ENCODE results near the gene NTM.

Gene NTM

DNA sequence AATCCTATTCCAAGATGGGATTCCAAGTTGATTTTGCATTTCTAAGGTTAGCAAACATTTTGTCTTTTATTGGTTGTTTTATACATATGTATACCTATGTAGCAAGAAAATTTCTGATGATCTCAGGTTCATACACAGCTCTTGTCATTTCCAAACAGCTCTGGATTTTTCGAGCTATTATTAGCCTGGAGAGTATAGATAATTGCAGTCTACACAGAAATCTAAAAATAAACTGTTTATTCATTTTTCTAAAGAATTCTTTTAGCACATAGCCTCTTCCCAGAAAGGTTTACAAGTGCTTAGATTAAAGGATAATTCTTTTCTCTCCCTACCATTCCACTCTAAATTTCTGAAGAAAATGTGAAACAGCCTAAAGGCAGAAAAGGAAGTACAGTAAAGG lies 705.0 kb downstream of the NTM start:
- no peak for DNase-seq (ENCODE audit: low read depth)

DNA sequence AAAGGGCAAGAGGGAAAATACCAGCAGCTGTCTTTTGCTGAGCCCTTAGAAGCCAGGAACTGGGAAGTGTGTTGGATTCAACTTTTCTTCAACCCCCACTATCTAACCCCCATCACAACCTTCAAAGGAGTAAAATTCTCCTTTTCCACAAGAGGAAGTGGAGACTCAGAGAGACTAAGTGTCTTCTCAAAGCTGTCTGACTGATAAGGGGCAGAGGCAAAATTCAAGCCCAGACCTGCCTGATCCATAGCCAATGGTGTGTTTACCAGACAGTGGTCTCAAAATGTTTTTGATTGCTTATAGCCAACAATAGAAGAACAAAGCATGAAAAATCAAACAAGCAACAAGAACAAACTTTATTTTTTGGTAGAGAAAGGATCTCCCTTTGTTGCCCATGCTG lies 707.0 kb downstream of the NTM start:
- no peak for DNase-seq (ENCODE audit: low read depth)

DNA sequence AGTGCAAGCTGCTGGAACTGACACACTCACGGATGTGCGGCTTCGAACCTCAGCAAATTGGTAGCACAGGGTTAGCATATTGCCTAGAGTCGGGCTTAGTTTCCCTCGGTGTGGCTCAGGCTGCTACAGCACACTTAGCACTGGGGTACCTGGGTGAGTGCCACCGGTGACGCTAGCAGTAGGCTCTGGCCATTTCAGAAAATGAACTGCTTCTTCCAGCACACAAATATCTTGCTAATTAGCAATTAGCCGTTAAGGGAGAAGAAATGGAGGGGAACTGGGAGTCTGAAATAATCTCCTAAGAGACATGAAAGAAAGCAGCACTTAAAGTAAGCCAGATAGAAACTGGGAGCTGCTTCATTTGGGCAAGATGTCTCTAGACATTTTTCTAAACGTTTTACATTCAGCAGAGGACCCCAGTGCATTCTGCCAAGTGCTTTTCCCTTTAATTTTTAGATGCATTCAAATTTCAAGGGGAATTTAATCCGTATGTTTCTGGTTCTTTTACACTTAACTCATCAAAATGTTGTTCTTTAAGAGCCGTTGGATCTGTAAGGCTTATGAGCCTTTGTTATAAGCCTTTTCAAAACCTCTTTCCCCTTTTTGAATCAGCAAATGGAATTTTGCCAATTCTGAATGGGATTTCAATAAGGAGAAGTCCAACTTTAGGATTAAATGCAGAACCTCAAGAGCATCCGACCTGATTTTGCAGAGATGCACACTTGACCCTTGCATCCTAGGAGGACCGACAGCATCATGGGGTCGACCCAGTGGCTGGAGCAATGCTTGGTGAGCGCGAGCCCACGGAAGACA lies 708.1 kb downstream of the NTM start:
- no peak for DNase-seq (ENCODE audit: low read depth)

DNA sequence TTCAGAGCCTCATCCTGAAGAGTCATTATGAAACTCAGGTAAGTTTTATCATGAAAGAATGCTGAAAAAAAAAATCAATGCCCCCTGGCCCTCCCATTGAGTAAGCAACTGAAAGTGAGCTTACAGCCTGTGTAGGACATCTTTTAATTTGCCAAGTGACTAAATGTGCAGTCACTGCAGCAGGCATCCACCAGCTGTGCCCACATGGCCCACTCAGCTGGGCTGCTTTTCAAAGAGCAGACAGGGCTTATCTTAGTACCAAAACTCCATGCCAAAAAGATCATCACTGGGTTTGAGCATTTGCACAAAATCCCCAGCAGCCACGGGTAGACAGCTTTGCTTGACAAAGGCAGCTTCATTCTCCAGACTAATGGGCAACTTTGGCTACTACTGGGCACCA lies 709.7 kb downstream of the NTM start:
- no peak for DNase-seq (ENCODE audit: low read depth)

DNA sequence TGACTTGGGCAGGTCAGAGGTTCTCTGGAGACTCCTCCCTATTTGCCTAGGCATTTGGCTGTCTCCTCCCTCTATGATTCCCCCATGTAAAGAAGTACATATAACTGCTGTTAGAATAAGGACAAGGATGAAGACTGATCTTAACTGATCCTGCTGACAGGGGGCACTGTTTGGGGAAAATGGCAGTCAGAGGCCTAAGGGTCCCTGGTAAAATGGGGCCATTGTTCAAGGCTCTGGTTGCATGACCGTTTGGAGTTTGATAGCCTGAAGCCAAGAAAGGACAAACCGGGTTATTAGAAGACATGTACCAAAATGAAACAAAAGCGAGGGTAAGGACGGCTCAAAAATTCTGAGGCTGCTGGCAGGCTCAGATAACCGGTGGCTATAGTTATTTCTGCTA lies 712.2 kb downstream of the NTM start:
- DNase-seq (ENCODE audit: low read depth), result no peak

DNA sequence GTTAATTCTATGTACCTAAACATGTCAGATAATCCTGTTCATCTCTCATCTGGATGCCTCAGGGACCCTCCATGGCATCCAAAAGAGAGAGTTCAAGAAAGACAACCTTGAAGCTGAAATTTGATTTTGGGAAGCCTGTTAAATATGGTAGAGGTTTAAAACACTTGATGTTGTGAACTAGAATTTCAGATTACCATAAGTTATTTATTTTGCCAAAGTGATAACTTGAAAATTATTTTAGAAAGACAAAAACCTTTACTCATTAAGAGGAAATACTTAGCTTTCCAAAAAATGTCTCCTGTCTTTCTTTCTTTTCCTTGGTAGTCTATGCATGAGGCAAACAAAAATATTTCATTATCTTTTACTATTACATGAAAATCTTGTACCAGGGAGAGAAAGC lies 714.0 kb downstream of the NTM start:
- no peak for DNase-seq (ENCODE audit: low read depth)

DNA sequence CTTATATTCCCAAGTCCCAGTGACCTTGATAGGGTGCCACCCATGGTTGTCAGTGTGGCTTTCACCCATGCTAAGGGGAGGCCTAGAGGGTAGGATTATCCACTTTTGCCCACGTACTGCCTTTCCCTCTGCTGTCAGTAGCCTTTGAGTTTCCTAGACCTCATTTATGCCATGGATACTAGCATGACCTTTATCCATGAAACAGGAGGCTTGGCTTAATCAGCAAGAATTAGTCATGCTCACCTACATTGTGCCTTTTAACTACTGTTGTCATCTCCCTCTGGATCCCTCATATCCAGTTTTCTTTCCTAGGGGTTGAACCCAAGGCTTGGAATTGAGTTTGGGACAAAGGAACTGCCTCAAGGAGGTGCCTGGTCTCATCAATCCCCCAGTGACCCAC lies 716.7 kb downstream of the NTM start:
- no peak for DNase-seq (ENCODE audit: low read depth)

DNA sequence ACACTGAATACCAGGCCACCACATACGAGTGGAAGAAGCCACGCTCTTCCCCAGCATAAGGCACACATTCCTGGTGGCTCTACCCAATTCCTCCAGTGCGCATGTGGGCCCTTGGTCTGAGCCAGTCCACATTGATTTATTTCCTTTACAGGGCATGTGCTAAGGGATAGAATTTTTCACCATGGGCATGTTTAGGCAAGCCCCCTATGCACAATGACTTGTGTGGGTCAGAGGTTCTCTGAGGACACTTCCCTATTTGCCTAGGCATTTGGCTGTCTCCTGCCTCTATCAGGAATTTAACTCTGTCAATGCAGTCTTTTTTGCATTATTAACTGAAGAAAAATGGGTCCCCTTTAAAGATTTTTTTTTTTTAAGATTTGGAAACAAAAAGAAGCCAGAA lies 718.1 kb downstream of the NTM start:
- DNase-seq (ENCODE audit: low read depth), result no peak

DNA sequence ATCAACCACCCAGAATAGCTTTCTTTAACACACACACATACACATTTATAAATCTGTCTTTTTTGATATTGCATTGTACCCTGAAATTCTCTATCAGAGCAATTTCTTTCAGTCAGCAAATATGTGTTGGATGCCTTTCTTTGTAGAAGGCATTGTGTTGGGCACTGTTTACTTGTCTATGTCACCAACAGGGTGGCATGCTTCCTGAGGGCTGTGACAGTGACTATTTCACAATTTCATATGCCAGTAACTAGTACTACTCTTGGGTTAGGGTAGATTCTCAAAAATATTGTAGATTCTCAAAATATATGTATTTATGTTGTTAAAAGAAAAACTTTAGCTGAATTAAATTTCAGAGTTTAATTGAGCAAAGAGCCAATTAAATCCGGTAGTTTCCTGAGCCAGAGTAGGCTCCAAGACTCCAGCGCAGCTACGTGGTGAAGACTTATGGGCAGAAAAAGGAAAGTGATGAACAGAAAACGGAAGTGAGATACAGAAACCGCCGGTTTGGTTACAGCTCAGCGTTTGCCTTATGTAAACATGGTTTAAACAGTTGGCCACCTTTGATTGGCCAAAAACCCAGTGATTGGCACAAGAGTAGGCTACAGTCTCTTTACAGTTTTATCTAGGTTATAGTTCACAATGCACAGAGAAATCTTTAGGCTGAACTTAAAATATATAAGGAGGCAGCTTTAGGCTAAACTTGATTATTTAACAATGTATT lies 723.3 kb downstream of the NTM start:
- no peak for DNase-seq (ENCODE audit: low read depth)

DNA sequence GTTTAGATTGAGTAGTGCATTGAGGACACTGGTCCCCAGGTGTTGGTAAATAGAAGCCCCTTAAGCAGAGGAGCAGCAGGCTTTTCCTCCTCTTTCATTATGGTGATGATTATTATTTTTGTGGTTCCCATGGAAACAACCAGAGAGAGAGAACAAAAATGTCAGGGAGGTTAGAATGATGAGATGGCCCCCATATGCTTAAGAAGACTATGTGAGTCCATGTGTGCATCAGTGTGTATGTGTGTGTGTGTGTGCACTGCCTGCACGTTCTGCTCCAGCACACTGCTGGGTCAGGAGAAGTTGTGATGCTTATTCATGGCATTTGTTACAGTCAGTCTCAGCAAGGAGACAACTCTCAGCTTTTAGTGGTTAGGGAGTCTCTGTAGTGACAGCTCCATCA lies 724.2 kb downstream of the NTM start:
- DNase-seq (ENCODE audit: low read depth), result no peak

DNA sequence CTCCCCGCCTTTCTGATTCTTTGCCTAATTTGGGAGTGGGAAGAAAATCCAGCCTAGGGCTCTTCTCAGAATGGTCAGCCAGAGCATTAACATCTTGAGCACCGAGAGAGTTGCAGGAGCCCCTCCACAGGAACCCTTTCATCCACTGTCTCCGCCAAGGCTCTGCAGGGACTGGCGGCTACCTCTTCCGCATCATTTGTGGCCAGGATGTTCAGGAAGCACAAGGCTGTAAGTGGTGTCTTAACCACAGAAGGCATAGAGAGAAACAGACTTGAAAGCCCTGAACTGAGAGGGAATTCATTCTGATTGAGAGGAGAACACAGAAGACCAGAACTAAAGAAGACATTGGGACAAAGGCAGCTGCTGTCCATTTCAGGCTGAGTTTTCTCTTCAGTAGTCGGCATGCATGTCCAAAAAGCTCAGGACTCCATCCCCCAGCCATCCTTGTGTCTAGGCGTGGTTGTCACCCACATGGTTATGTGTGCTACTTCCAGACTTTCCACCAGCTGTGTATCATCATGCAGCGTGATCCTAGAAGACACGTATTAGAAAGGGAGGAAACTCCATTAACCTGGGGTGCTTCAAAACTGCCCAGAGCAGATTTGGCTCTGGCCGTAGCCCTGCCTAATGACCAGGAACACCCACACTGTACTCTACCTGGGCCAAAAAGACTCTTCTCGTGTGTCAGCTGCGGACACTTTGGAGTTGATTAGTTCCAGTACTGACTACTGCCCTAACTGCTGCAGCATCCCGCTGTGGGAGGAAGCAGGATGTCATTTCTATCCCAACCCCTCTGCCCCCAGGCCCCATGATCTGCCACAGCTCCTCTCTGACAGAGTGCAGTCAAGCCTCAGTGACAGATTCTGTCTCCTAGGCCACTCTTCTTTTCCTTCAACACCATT lies 725.1 kb downstream of the NTM start:
- no peak for DNase-seq (ENCODE audit: low read depth)

DNA sequence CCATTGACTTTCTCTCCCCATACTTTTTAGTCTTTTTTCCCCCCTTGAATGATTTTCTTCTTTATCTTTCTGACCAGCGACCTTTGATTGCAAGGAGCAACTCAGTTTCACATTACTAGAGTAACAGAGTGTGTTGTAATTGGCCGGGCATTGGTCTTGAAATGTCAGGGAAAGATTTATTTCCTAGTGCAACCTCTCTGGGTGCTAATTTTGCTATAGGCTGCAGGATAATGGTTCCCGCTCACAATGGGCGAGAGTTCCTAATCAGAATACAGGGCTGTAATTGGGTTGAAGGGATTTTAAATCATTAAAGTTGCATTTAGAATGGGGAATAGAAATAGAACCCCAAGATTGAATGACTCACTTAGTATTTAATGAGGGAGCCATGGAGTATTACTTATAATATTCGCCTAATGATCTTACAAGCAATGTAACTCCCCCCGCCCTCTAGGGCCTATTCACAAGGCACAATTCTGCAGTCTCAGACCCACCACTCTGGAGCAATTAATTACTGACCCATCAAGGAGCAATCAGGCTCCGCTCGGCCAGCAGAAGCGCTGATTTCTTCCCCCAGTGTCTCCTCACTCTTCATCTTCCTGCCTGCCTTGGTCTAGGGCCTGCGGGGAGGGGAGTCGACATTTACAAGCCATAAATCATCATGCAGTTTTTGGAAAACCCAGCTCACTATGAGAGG lies 725.9 kb downstream of the NTM start:
- no peak for DNase-seq (ENCODE audit: low read depth)

DNA sequence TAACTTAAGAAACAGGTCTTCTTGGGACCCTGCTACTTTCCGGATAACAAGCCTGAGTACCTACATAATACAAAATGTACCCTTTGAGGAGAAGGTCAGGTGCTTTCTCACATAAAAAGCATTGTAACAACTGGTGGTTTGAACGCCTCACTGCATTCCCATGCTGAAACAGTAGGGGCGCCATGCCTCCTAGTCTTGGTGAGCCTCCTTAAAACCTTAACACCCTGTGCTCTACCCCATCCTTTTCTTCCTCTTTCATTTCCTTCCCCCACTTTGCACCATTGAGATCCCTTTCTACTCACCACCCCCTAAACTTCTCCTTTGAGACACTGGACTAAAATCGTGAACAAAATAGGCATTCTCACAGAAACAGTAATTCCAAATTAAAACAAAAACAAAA lies 729.3 kb downstream of the NTM start:
- DNase-seq (ENCODE audit: low read depth), result no peak

DNA sequence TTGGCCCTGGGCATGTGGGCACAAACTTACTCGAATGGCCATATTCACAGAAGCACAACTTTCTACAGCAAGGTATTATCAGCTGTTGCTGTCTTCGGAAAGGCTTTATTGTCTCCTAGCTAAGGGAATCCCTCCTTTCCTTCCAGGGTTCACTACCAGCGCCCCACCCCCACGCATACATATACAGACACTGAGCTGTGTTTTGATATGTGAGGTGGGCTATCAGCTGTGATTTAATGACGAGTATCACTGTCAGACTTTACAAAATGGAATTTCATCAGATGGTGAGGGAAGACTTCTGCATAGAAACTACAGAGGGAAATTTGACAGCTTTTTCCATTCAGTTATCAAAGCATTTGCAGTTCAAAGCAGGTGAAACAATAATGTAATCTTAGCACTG lies 730.2 kb downstream of the NTM start:
- no peak for DNase-seq (ENCODE audit: low read depth)

DNA sequence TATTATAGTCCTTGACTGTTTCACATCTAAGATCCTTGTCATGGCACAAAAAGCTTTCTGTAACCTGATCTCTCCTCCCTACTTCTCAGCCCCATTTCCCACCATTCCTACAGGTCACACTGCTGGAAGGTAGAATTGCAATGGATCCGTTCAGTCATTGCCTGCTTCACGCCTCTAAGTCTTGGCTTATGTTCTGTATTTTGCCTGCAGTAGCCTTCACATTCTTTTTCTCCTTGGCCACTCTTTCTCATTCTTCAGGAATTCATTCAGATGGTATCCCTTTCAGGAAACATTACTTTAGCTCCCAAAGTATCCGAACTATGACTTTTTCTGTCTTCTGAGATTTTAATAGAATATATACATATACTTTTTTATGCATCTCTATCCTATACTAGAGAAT lies 731.5 kb downstream of the NTM start:
- DNase-seq (ENCODE audit: low read depth), result no peak

DNA sequence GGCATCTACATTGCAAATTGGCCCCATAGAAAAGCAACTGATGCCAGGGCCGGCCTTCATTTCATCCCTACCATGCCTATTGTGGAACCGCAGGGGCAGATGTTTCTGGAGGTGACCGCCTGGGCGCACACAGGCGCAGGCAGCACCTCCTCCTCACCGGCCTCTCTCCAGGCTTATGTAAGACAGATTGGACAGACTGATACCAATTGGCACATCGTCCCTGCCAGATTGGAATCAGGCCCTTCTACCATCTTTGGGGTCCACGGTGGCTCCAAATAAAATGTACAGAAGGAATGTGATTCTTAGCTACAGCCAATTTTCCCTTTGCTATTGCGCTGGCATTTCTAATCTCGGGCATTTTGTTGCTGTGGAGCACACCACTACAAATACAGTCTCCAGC lies 732.6 kb downstream of the NTM start:
- DNase-seq (ENCODE audit: low read depth), result no peak

DNA sequence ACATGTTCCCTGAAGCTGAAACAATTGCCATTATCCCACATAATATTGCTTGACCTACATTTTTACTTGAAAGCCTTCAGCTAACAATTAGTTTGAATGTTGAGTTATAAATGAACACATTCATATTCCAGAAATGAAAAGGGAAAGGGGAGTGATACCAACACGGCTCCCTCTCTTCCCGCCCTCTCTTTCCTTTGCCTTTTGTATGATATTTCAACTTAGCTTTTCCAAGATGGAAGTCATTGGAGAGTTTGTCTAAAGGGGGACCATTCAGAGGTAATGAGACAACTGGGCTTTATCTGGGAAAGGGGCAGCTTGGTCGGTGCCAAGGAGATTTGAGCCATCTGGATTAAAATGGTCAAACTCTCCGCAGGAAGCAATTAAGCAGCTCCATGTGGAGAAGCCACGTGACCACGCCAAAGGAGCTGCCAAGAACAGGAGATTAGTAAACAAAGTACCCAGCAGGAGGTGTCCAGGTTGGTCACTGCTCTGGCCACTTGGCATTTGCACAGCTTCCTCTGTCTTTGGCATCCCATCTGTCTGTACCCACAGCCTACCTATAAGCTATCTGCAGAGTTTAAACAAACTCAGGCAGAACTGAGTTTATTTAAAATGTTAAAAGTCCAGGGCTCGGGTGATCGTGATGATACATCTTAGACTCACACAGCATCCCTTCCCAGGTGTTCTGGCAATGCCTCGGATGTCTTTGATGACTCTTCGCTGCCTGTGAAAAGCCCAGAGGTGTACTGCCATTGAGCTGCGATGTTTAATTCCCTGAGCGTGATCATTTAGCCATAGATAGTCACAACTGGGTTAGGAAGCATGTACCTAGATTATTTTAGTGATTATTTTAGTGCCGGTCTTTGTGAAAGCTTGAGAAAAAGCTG lies 735.9 kb downstream of the NTM start:
- no peak for DNase-seq (ENCODE audit: low read depth)

DNA sequence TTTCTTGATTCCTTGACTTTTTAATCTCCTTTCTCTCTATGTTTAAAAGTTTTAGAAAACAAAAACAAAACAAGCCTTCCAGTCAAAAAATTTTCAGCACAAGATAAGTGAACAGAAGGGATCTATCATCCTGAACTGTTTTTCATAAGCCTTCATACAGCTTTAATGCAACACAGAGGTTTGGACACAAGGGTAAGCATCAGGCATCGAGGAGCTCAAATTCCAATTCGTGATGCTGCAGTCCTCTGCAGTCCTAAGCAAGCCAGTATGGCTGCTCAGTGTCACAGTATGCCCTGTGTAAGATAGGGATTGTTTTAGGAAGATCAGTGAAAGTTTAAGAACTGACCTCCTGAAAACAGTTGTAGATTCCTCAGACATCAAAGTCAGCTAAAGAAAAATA lies 740.9 kb downstream of the NTM start:
- no peak for DNase-seq (ENCODE audit: low read depth)

DNA sequence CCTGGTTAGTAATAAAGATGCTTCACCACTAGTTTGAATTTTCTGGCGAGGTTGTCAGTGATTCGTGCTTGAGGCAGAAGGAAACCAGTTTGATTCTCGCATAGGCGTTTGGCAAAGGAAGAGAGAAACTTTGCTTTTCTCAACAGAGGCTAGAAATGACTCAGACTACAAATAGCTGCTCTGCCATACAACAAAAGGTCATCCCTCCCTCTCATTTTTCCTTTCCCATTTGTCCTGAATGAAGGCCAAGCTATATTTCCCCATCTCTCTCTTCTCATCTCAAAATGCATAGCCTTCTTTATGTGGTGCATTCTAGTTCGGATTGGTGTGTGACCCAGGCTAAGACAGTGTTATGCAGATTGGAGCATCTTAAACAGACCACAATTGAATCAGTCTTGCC lies 741.4 kb downstream of the NTM start:
- DNase-seq (ENCODE audit: low read depth), result no peak

DNA sequence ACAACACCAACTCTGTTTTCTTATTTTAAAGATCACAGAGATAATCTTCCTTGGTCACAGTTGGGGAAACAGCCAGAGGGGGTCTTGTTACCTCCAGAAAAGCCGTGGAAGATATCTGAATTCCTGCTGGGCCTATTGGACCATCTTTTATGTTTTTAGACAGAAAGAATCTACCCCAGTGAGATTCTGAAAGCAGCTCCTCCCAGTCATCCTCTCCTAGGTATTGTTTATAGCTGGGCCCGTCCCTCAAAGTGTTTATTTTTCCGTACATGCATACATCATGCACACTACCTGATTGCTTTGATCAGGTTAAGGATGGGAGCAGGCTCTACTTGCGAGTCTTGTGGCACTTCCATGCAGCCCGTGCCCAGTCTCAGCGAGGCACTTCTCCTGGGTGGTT lies 742.4 kb downstream of the NTM start:
- DNase-seq (ENCODE audit: low read depth), result no peak

DNA sequence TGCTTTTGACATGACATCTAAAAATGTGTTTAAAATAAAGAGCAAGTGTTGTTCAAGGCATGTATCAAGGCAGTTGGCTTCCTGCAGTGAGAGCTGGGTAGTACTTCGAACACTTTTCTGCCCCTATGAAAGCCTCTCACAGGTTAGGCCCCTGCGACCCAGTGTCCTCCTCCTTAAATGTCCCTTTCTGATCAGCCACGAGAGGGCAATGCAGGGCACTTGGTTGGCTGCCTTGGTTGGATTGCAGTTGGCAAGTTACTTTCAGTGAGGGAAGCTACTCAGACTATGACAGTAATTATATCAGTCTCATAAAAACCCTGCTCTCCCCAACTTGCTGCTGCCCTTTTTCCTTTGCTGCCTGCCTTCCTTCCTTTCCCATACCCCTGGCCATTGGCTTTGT lies 743.8 kb downstream of the NTM start:
- no peak for DNase-seq (ENCODE audit: low read depth)
